SU-DHL-6 (cell line): ENCODE results near the gene ZNF678.

ENCODE experiments used
- H2AFZ ChIP-seq: fragments of 200-600 bp; sonication (generic); 2 replicates; pipeline ENCODE4 v1.6.1; 2014; ENCODE audit warnings: low read depth, mild to moderate bottlenecking, moderate library complexity, mixed read lengths, antibody characterized with exemption, low read length; ENCODE audit not compliant: severe bottlenecking
- H3F3A ChIP-seq: fragments of 200-600 bp; shearing (Covaris generic); 2 replicates; pipeline ENCODE4 v1.6.0; 2016; ENCODE audit warnings: antibody characterized with exemption, mild to moderate bottlenecking; ENCODE audit not compliant: insufficient read depth
- H3K27ac ChIP-seq: fragments of 200-600 bp; sonication (generic); 2 replicates; pipeline ENCODE4 v1.5.1; 2016; ENCODE audit warnings: low read depth, mild to moderate bottlenecking, low read length, moderate library complexity, mixed read lengths
- H3K27me3 ChIP-seq: fragments of 200-600 bp; sonication (generic), shearing (Covaris generic); 2 replicates; pipeline ENCODE4 v1.6.0; 2014; ENCODE audit warnings: mild to moderate bottlenecking, low read length
- H3K36me3 ChIP-seq: fragments of 200-600 bp; sonication (generic); 2 replicates; pipeline ENCODE4 v1.6.1; 2014; ENCODE audit warnings: mild to moderate bottlenecking, low read length, mixed read lengths
- H3K4me2 ChIP-seq: fragments of 300-600, 200-600 bp; shearing (Covaris generic), sonication (generic); 2 replicates; pipeline ENCODE4 v1.6.0; 2014; ENCODE audit warnings: low read length, low read depth, mild to moderate bottlenecking; ENCODE audit not compliant: poor library complexity, severe bottlenecking
- H3K4me3 ChIP-seq: fragments of 200-600 bp; sonication (generic); 2 replicates; pipeline ENCODE4 v1.5.1; 2014; ENCODE audit warnings: antibody characterized with exemption, low read length, mild to moderate bottlenecking, mixed read lengths; ENCODE audit not compliant: insufficient read depth, poor library complexity, severe bottlenecking
- H3K79me2 ChIP-seq: fragments of 200-600 bp; sonication (generic); 2 replicates; pipeline ENCODE4 v1.6.1; 2014; ENCODE audit warnings: mild to moderate bottlenecking, low read length, moderate library complexity; ENCODE audit not compliant: insufficient read depth
- H3K9ac ChIP-seq: fragments of 200-600 bp; sonication (generic); 2 replicates; pipeline ENCODE4 v1.7.0; 2014; ENCODE audit warnings: mild to moderate bottlenecking, low read length
- H3K9me2 ChIP-seq: fragments of 200-600 bp; sonication (generic); replicated peaks from 2 replicates; pipeline ENCODE4 v1.6.1; 2014; ENCODE audit warnings: low read length; ENCODE audit not compliant: insufficient read depth
- H3K9me3 ChIP-seq: fragments of 200-600 bp; sonication (generic); 2 replicates; pipeline ENCODE4 v1.6.1; 2014; ENCODE audit warnings: low read length, mixed read lengths; ENCODE audit not compliant: insufficient read depth
- H4K20me1 ChIP-seq: fragments of 200-600 bp; sonication (generic); 2 replicates; pipeline ENCODE4 v1.6.1; 2014; ENCODE audit warnings: low read depth, mild to moderate bottlenecking, antibody characterized with exemption, low read length, moderate library complexity, mixed read lengths
- CTCF ChIP-seq: fragments of 200-600 bp; sonication (generic); IDR thresholded peaks from one replicate; pipeline ENCODE4 v1.5.1; 2017; ENCODE audit warnings: antibody characterized with exemption, mild to moderate bottlenecking, low read length, moderate library complexity; ENCODE audit not compliant: insufficient read depth, poor library complexity, severe bottlenecking
- EZH2phosphoT487 ChIP-seq: fragments of 200-600 bp; sonication (generic), shearing (Covaris generic); conservative IDR thresholded peaks from 2 replicates; pipeline ENCODE4 v1.6.1; 2018; ENCODE audit warnings: mild to moderate bottlenecking, antibody characterized with exemption, low read length, moderate library complexity, mixed read lengths

Gene ZNF678

GRCh38 chr1:227547310-227548118 lies 15.8 kb upstream of the ZNF678 start:
- Histone ChIP-seq H3K36me3 (no peaks in the 10 kb centered on the region), H3K9me3 (no peaks in the 10 kb centered on the region), H3K9ac (no peak overlapping the region), H3K4me2 (no peak overlapping the region), H3K9me2 (no peaks in the 10 kb centered on the region), H4K20me1 (no peaks in the 10 kb centered on the region), H3K27ac (no peak overlapping the region), H3K27me3 (no peaks in the 10 kb centered on the region), H3F3A (no peaks in the 10 kb centered on the region), H2AFZ (no peak overlapping the region), H3K79me2 (no peaks in the 10 kb centered on the region), H3K4me3 (no peak overlapping the region)
- TF ChIP-seq EZH2phosphoT487 (no peak), CTCF (no peak)

GRCh38 chr1:227548119-227548397 lies 15.3 kb upstream of the ZNF678 start:
- Histone ChIP-seq H3K9me3 (no peaks in the 10 kb centered on the region), H3K9me2 (no peaks in the 10 kb centered on the region), H4K20me1 (no peaks in the 10 kb centered on the region), H2AFZ (no peak overlapping the region), H3K27me3 (no peaks in the 10 kb centered on the region), H3K4me2 (no peak overlapping the region), H3K9ac (no peak overlapping the region), H3K36me3 (no peaks in the 10 kb centered on the region), H3K79me2 (no peaks in the 10 kb centered on the region), H3K4me3 (no peak overlapping the region), H3F3A (no peaks in the 10 kb centered on the region), H3K27ac (no peak overlapping the region)
- no peak for TF ChIP-seq EZH2phosphoT487
- TF ChIP-seq CTCF = no peak

- no peaks in the 10 kb centered on the region for H3K27me3 ChIP-seq
- no peaks in the 10 kb centered on the region for H4K20me1 ChIP-seq
- H3K9me2 ChIP-seq = no peaks in the 10 kb centered on the region
- no peaks in the 10 kb centered on the region for H3K36me3 ChIP-seq
- no peak overlapping the region for H3K9ac ChIP-seq
- no peak overlapping the region for H3K4me2 ChIP-seq
- H3K27ac ChIP-seq = no peak overlapping the region
- no peaks in the 10 kb centered on the region for H3K79me2 ChIP-seq
- no peak overlapping the region for H2AFZ ChIP-seq
- TF ChIP-seq CTCF (no peak), EZH2phosphoT487 (no peak)
- no peaks in the 10 kb centered on the region for H3F3A ChIP-seq
- H3K4me3 ChIP-seq = no peak overlapping the region
- no peaks in the 10 kb centered on the region for H3K9me3 ChIP-seq
Measured at GRCh38 chr1:227548448-227548847, 14.9 kb upstream of the ZNF678 start.
